Activated T-helper 1 cell treated with anti-CD3 and anti-CD28 coated beads, Interleukin-2, amount 50 U/mL, for 16 hours (primary cell): ENCODE results near the gene CRADD.
"Not testable (repeated sequence)": the region's sequence is repeated elsewhere in the genome, so short reads cannot be mapped to it uniquely, and the experiment has no call there.

Experiments
- DNase-seq, 2 donors: peaks; one replicate each; pipeline ENCODE4 v3.0.0-alpha.2; 2020; ENCODE audit warnings: low read depth in 1 of 2, low spot score in 1 of 2

Gene CRADD

DNA sequence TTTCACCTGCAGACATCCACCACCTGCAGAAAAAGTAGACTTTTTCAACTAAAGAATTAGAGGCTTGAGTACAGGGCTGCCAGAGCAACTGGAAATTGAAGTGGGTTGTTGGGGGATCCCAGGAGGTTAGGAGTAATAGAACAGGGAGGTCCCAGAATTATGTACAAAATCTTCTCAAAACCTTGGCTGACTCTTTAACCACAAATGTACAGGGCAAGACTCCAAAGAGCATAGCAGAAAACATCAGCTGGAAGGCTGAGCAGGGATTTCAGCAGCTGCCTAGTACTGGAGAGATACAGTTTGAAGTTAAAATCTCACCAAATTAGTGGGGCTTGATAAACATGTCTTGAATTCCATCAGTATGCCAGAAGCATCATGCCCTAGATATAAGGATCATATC lies 191.6 kb downstream of the CRADD start:
- no peak for DNase-seq

DNA sequence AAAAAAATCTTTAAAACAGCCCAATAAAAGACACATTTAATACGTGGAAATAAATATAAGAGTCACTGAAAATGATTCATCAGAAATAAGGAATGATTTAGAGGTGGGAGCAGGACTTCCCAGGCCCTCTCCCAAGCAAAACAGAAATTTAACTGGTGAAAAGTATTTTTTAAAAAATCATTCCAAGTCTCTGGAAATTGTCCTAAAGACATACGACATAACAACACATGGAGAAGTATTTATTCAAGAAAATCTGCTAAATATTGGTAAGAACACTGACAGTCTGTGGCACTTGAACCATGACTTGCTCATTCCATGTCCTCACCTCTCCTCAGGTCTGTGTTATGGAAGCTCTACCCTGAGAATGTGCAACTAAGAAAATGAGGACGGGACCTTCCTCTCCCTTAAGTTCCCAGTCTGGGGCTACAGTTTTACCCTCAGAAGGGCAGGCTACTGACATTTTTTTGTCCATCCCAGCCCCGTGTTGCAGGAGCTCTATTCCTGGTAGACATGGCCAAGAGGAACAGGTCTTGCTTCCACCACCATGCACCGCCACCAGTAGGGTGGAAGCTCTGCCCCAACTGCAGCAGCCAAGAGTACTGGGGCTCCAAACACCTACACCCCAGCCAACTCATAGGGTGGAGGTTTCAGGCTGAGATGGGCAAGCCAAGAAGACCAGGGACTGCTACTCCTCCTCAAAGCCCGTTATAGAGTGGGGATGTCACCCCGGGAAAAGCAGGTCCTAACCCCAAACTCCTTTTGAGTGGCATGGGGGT lies 193.0 kb downstream of the CRADD start:
- no peak for DNase-seq

DNA sequence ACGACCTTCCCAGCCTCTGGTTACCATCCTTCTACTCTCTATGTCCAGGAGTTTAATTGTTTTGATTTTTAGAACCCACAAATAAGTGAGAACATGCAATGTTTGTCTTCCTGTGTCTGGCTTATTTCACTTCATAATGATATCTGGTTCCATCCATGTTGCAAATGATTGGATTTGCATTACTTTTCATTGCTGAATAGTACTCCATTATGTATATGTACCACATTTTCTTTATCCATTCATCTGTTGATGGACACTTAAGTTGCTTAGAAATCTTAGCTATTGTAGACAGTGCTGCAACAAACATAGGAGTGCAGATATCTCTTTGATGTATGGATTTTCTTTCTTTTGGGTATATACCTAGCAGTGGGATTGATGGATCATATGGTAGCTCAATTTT lies 194.4 kb downstream of the CRADD start:
- not testable (repeated sequence) for DNase-seq

DNA sequence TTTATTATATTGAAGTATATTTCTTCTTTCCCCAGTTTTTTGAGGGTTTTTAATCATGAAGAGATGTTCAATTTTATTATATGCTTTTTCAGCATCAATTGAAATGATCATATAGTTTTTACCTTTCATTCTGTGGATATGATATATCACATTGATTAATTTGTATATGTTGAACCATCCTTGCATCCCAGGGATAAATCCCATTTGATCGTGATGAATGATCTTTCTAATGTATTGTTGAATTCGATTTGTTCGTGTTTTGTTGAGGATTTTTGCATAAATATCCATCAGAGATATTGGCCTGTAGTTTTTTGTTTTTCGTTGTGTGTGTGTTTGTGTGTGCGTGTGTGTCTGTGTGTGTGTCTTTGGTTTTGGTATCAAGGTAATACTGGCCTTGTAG lies 196.4 kb downstream of the CRADD start:
- DNase-seq = no peak

DNA sequence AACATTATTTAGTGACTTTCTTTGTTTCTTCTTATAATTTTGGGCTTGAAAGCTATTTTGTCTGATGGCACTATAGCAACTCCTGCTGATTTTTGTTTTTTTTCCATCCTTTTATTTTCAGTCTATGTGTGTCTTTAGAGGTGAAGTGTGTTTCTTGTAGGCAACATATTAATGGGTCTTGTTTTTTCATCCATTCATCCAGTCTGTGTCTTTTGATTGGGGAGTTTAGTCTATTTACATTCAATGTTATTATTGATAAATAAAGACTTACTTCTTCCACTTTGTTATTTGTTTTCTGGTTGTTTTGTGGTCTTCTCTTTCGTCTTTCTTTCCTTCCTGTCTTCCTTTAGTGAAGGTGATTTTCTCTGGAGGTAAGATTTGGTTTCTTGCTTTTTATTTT lies 198.0 kb downstream of the CRADD start:
- no peak for DNase-seq

DNA sequence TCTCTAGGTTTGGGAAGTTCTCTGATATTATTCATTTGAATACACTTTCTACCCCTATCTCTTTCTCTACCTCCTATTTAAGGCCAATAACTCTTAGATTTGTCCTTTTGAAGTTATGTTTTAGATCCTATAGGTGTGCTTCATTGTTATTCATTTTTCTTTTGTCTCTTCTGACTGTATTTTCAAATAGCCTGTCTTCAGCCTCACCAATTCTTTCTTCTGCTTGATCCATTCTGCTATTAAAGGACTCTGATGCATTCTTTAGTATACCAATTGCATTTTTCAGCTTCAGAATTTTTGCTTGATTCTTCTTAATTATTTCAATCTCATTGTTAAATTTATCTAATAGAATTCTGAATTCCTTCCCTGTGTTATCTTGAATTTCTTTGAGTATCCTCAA lies 199.2 kb downstream of the CRADD start:
- DNase-seq = no peak

DNA sequence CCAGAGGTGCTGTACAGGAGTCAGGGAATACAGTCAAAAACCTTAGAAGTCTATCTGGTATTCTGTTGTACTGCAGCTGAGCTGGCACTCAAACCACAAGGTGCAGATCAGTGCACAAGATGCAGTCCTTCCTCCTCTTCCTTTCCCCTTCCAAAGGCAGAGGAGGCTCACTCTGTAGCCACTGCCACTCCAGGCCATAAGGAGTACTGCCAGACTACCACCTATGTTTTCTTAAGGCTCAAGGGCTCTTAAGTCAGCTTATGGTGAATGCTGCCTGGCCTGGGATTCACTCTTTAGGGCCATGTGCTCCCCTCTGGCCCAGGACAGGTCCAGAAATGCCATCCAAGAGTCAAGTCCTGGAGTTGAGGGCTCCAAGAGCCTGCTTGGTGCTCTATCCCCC lies 200.3 kb downstream of the CRADD start:
- no peak for DNase-seq

DNA sequence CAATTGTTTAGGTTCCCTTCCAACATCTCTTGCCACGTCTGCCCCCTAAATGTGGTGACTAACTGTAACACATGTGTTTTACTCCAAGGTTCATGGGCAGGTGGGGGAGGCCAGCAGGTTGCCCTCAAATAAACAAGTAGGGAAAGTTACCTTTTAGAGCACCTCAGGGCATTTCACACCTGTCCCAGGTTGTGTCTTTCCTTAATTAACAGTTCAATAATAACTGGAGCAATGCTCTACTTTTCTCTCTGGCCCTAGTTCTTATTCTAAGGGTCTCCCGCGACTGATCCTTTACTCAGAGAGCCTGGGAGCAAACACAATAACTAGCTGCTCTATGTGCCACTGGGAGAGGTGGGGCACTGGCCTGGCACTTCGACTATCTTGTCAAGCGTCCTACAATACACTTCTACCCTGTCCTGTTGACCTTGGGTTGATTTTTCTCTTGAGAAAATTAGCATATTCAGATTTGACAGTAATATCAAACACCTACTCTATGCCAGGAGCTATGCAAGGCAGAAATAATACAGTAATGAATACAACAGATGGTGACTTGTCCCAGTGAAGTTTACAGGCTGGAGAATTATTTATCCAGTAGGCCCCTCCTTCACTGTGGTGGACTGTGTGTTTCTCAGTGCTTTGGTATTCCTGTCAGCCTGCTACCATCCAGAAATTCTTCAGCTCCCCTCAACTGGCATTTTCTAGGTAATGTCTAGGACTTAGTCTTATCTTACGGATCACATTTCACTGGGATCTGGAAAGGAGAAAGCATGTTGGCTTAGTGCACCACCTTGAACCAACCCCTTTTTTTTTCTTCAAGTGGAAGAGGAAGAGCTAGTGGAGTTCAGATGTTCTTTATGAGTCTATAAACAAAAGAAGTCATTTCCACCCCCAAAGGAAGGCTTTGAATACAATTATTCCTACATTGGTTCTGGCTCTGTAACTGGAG lies 202.6 kb downstream of the CRADD start:
- DNase-seq = no peak

DNA sequence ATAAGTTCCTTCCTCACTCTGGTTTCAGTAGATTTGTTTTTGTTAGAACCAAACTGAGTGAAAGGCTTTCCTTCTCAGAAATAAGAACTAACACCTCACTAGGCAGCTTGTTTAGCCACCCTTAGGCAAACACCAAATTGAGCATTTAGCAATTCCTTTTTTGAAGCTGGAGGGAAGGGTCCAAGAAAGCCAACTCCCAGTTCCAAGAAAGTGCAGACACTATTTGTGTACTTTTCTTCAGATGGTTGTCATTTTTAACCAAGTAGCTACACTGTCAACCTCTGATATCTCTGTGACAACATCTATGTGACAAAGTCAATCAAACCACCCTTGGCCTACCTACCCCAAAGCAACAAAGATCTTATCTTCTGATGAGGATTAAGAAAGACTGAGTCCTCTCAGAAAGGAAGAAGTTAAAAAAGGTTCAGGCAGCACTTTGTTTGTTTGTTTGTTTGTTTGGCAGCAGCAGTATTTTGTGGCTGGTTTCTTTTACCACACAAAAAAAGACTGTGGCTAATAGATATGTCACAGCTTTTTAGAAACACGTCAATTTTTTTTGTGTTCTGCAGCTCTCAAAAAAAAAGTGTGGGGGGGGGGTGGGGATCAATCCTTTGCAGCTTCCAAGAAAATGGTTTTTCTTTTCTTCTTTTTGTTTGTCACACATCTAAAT lies 203.8 kb downstream of the CRADD start:
- DNase-seq = no peak

DNA sequence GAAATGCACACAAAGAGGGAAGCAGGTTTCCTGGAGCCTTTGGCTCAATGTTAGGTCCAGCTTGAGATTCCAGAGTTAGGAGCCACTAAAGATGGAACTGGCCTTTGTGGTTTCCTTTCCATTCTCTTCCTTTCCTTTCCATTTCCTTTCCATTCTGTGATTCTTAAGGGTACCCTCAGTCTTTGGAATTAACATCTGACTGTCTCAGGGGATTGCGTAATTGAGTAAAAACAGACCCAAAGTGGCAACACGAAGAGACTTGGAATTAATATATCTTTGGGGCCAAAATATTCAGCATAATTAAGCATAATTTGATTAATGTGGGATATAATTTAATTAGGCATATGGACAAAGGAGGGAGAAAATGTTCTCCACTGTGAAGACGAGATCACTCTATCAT lies 205.6 kb downstream of the CRADD start:
- DNase-seq = no peak

DNA sequence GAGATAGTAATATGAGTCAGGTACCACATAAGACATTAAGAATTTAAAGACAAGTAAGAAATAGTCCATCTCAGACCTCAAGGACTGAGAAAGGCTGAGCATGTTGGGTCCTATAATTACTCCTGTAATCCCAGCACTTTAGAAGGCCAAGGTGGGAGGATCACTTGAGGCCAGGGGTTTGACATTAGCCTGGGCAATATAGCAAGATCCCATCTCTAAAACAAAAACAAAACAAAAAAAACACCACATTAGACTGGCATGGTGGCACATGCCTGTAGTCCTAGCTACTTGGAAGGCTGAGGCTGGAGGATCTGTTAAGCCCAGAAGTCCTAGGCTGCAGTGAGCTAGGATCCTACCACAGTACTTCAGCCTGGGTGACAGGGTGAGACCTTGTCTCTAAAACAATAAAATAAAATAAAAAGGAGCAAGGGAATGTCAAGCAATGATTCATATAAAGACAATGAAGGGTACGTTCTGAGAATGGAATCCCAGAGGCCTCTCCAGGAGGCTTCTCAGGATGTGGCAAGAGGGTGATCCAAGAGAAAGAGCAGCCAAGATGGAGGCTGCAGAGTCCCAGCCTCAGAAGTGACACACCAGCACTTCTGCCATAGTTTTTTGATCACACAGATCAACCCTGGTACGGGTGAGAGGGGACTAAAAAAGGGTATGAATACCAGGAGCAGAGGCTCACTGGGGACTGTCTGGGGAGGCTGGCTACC lies 206.4 kb downstream of the CRADD start:
- no peak for DNase-seq

DNA sequence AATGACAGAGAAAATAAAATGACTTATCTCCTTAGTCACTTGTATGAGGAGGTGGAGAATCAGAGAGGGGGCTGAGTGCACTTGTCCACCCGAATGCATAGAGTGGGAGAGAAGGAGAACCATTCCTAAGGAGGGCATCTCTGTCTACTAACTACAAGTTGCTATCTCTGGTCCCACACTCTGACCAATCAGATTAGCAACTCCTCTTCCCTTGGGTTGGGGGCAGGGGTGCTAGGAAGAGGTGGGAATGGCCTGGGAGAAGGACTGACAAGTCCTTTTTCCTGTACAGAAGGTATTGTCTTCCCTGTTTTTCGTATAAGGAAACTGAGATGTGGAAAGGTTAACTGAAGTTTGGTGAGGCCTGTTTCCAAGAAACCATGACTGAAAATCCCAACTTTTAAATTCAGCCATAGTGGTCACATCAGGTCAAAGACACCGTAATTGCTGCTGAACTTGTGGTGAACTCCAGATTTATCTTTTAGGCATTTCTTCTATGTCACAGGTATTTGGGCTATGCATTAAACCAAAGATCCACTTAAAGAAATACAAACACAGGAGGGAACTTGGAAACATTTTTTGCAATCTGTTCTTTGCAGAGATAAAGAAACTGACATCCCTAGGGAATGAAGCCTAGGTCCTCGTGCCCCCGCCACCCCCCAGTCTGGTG lies 207.8 kb downstream of the CRADD start:
- DNase-seq = no peak

DNA sequence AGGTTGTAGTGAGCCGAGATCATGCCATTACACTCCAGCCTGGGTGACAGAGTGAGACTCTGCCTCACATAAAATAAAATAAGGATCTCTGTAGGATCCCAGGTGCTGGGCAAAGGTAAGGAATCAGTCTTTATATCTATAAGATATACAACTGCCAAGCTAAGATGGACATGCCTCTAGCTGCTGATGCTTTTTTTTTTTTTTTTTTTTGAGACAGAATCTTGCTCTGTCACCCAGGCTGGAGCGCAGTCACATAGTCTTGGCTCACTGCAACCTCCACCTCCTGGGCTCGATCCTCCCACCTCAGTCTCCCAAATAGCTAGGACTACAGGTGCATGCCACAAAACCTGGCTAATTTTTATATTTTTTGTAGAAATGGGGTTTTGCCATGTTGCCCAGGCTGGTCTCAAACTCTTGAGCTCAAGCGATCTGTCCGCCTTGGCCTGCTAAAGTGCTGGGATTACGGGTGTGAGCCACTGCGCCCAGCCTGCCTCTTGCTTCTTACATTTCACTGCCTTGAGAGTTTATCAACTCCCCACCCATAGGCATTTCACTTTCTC lies 208.9 kb downstream of the CRADD start:
- not testable (repeated sequence) for DNase-seq

DNA sequence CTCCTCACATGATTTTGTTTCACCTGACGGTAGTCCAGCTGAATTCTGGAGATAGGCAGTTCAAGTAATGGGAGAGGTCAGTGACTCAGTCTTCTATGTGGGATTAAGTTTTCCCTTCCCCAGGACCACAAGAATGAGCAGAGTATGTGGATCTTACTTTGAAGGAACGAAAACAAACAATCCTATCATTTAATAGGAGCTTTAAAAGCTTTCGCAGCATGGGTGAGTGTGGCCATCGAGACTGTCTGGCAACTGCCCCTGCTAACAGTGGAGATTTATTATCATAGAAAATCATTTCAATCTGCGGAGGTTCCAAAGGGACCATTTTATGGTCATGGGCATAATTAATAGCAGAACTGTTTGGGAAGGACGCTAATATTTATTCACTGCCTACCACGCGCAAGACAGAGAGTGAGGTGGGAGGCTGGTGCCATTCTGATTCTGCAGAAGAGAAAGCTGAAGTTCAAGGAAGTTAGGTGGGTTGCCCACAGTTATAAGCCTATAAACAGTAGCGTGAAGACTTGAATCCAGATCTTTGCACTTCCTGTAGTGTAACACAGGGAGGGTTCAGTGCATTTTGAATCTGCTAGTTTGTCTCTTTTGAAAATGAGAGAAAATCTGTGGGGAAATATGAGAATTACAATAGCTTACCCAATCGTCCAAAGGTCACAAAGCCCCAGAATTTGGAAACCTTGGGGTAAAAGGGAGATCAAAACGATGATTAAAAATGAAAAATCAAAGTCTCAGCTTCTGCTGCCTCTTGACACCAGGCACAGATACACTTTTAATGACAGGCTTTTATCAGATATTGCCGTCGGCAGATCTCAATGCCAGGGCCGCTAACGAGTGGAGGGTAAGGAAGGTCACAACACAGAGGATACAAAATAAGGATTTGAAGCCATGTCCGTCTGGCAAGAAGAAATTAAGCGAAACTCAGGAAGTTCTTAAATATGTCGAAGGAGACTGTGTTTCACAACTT lies 209.6 kb downstream of the CRADD start:
- no peak for DNase-seq

DNA sequence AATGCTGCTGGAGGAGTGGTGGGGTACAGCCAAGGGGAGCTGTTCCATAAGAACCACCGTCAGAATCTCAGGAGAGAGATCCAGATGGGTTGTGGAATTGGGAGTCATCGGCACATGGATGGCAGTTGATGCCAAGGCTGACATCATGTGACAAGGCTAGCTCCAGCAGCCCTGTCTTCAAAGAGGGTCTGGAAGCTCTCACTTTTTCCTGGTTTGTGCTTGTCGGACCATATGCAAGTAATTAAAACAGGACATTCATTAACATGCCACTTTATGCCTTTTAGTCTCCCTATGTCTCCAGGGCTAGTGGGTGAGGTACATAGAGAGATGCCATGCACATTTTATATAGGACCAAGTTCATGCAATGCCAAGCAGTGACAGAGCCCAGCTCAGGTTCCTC lies 211.8 kb downstream of the CRADD start:
- DNase-seq = no peak

DNA sequence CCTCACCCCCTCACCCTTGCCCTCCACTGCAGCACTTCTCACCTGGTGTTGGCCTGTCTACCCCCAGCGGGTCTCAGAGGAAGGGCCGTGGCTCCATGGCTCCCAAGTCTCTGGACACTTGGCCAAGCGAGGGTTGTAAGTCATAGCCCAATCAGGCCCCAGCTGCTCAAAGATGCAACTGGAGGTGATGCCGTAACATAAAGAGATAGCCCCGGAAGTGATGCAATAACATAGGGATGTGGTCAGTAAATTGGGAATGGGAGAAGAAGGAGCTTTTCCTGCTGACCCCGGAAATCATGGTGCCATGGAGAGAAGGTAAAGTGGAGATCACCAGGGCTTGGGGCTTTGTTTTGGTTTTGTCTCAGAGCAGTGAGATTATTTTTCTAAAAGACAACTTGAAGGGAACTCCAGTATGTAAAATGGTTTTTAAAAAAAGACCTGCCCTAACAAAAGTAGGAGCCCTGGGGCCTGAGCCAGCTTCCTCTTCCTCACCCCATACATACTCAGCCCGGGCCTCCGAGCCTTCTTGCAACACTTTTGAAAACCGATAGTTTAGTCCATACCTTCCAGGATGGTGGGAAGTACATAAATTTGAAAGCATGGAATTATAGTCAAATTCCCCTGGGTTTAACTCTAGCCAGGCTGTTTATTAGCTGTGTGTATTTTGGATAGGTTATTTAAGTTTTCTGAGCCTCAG lies 212.5 kb downstream of the CRADD start:
- no peak for DNase-seq

DNA sequence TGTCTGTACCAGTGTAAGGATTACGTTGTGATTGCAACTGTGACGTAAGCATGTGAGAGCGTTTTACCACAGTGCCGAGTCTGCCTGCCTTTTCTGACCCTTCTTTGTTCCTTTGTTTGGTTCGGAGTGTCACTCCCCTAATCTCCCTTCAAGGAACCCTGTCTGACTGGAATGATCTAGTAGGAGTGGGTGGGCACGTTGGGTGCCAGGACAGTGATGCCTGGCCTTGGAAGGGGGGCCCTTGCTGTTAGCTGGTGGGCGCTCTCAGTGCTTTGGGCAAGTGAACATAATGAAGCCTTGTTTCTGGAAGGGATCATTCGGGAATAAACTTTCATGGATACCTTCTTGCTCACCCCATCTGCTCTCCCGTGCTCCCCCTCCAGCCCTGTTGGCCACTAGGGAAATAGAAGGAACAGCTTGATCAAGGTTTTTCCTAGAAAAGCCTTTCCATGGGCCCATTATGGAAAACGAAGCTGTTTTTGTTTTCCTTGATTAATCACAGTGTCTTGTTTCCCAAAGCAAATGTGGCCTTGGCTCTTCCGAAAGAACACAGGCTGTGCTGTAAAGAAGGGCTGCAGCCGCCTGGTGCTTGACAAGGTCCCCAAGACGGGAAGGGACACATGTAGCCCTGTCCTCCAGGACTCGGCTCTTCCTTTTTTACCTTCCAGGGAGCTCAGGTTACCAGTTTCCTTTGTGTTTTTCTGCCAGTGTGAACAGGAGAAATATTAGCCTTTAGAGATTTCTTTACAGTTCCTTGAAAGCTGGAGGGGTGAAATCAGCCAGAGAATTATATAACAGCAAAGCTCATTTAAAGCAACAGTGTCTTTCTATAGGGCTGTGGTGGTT lies 215.5 kb downstream of the CRADD start:
- no peak for DNase-seq
